Measurements from ENCODE around the gene FMNL3.

DNA sequence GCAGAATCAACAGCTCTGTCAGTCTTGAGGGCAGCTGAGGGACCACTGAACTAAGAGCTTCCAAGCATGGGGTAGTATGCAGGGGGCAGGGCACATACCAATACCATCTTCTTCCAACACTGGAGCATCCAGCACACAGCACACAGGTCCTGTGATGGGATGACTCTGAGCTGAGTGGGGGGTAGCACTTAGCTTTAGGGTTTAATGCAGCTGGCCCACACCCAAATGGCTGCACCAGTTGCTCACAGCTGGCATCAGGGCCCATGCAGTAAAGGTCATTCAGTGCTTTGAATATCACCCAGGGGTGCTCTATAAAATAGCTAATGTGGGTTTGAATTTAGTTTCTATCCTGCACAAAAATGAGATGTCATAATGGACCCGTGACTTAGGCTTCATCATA, 103.5 kb downstream of the FMNL3 start:
- no peak for TF ChIP-seq POLR2A (IDR thresholded peaks at IDR 0.05)
- no peak for TF ChIP-seq CTCF (IDR thresholded peaks at IDR 0.05)
